ENCODE data around the gene SVOP.

DNA sequence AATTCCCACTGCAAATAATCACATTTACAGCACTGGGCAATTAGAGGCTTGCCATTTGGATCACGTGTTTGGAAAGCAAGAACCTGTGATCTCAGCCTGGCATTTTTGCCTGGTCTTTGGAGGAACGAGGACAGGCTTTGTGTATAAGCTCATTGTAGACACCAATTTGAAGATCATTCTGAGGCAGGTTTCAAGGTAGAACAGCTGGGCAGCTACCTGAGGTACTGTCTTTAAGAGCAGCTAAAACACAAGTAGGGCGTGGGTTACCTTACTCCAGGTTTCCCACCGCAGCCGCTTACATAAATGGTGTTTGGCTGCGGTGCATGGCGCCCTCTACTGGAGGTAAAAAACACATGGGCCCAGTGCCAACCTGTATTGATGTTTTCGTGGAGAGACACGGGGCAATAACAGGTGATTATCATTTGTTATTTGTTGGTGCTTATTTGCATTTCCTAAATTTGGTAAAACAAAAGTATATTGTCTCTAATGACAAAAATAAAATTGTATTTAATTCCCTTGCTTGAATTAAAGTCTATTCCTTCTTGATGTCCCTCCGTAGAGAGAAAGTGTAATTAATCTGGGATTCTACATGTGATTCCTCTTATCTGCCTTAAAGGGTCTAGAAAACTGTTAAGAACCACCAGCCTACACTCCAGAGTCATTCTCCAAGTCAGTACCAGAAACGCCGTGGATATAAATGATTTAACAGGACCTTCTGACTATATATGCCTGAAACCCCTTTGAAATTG is 69.7 kb downstream of the SVOP start:
- no peak for TF ChIP-seq CEBPB (IDR thresholded peaks at IDR 0.05)
- no peak for TF ChIP-seq YY1 (IDR thresholded peaks at IDR 0.05; ENCODE audit: low read depth)
- TF ChIP-seq, protein P1, sequence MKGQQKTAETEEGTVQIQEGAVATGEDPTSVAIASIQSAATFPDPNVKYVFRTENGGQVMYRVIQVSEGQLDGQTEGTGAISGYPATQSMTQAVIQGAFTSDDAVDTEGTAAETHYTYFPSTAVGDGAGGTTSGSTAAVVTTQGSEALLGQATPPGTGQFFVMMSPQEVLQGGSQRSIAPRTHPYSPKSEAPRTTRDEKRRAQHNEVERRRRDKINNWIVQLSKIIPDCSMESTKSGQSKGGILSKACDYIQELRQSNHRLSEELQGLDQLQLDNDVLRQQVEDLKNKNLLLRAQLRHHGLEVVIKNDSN (IDR thresholded peaks at IDR 0.05) = peak; percentile 66
- TF ChIP-seq TAF1 (IDR thresholded peaks at IDR 0.05; ENCODE audit: low read depth) = no peak
- peak; percentile 88 for TF ChIP-seq RAD21 (IDR thresholded peaks at IDR 0.05; ENCODE audit: low read depth)
- TF ChIP-seq FOXM1 (IDR thresholded peaks at IDR 0.05; ENCODE audit: borderline replicate concordance, low read depth) = no peak
- no peak for TF ChIP-seq TEAD4 (IDR thresholded peaks at IDR 0.05)
- no peak for TF ChIP-seq CREB1 (IDR thresholded peaks at IDR 0.05; ENCODE audit: low read depth)
- TF ChIP-seq, protein P2, sequence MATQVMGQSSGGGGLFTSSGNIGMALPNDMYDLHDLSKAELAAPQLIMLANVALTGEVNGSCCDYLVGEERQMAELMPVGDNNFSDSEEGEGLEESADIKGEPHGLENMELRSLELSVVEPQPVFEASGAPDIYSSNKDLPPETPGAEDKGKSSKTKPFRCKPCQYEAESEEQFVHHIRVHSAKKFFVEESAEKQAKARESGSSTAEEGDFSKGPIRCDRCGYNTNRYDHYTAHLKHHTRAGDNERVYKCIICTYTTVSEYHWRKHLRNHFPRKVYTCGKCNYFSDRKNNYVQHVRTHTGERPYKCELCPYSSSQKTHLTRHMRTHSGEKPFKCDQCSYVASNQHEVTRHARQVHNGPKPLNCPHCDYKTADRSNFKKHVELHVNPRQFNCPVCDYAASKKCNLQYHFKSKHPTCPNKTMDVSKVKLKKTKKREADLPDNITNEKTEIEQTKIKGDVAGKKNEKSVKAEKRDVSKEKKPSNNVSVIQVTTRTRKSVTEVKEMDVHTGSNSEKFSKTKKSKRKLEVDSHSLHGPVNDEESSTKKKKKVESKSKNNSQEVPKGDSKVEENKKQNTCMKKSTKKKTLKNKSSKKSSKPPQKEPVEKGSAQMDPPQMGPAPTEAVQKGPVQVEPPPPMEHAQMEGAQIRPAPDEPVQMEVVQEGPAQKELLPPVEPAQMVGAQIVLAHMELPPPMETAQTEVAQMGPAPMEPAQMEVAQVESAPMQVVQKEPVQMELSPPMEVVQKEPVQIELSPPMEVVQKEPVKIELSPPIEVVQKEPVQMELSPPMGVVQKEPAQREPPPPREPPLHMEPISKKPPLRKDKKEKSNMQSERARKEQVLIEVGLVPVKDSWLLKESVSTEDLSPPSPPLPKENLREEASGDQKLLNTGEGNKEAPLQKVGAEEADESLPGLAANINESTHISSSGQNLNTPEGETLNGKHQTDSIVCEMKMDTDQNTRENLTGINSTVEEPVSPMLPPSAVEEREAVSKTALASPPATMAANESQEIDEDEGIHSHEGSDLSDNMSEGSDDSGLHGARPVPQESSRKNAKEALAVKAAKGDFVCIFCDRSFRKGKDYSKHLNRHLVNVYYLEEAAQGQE (IDR thresholded peaks at IDR 0.05; ENCODE audit: low read depth) = no peak
- TF ChIP-seq EP300 (IDR thresholded peaks at IDR 0.05; ENCODE audit: borderline replicate concordance) = no peak
- TF ChIP-seq, protein P3, sequence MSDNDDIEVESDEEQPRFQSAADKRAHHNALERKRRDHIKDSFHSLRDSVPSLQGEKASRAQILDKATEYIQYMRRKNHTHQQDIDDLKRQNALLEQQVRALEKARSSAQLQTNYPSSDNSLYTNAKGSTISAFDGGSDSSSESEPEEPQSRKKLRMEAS (IDR thresholded peaks at IDR 0.05) = no peak
- peak; percentile 97 for TF ChIP-seq NFIC (IDR thresholded peaks at IDR 0.05)

Data from Ishikawa (cell line).